Measurements from ENCODE around the gene B4GAT1.

B4GAT1 gene

DNA sequence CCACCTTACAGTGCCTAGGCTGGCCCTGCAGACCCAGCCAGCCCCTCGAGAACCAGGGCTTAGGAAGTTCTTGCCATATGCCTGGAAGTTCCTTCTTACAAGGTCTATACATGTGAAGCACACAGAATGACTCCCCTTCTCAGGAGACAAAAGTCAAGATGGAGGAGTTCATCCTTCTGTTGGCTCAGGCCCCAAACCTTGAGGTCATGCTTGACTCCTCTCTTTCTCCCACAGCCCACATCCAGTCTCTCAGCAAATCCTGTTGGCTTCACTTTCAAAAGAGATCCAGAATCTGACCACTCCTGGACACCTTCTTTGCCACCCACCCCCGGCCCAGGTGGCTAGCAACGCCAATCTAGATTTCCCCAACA is 28.8 kb downstream of the B4GAT1 start:
- peak overlapping the region; percentile 49 for H3K27ac ChIP-seq
- H3K27me3 ChIP-seq (ENCODE audit: insufficient read depth, low read depth, severe bottlenecking): no peaks in the 10 kb centered on the region
- TF ChIP-seq, protein P1, sequence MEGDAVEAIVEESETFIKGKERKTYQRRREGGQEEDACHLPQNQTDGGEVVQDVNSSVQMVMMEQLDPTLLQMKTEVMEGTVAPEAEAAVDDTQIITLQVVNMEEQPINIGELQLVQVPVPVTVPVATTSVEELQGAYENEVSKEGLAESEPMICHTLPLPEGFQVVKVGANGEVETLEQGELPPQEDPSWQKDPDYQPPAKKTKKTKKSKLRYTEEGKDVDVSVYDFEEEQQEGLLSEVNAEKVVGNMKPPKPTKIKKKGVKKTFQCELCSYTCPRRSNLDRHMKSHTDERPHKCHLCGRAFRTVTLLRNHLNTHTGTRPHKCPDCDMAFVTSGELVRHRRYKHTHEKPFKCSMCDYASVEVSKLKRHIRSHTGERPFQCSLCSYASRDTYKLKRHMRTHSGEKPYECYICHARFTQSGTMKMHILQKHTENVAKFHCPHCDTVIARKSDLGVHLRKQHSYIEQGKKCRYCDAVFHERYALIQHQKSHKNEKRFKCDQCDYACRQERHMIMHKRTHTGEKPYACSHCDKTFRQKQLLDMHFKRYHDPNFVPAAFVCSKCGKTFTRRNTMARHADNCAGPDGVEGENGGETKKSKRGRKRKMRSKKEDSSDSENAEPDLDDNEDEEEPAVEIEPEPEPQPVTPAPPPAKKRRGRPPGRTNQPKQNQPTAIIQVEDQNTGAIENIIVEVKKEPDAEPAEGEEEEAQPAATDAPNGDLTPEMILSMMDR (IDR thresholded peaks at IDR 0.05; ENCODE audit: low read depth, low read length): no peak
- DNase-seq: no peak
- no peak overlapping the region for H3K4me3 ChIP-seq (ENCODE audit: low read depth, low read length)
- H3K9me3 ChIP-seq (ENCODE audit: severe bottlenecking): peaks cover 3% of the 10 kb centered on the region
- H3K36me3 ChIP-seq: no peaks in the 10 kb centered on the region

DNA sequence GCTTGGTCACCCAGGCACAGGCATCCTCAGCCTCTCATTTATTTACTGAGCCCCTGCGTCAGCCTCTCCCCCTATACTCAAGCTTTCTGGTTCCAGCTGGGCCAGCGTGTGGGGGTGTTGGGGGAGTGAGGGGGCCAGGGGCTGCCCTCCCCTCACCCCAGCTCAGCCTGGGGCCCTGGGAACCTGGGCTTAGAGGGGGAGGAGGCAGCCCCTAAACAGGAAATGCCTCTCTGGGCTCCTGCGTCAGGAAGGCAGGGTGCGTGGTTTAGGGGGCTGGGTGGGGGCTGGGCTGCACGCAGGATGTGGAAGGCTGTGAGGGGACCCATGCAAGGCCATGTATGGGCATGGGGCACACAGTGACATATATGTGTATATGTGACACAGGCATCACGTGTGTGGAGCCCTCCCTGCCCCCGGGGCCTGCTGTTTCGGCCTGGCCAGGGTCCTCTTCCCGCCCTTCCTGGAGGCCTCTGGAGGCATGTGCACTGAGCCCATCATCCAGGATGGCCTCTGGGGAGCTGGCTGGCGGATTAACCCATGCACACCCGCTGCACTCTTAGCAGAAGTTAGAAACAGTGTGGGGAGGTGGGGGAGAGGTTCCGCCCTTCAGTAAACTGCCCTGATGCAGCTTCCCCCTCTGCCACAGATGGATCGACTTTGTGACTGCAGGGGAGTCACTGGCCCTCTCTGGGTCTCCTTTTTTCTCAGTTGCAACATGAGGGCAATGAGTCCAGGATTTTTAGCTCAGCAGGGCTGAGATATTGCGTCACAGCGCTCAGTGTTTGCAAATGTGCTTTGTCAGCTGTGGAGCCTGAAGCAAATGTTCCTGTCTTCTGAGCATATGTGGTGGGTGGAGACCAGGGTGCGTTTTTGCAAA is 29.5 kb downstream of the B4GAT1 start:
- Histone ChIP-seq H3K27me3 (ENCODE audit: insufficient read depth, low read depth, severe bottlenecking) (no peaks in the 10 kb centered on the region), H3K9me3 (ENCODE audit: severe bottlenecking) (peaks cover 3% of the 10 kb centered on the region), H3K4me3 (ENCODE audit: low read depth, low read length) (no peak overlapping the region), H3K36me3 (no peaks in the 10 kb centered on the region), H3K27ac (peak overlapping the region; percentile 49)
- peak; percentile 57 for DNase-seq
- TF ChIP-seq, protein P1 (IDR thresholded peaks at IDR 0.05; ENCODE audit: low read depth, low read length): no peak

DNA sequence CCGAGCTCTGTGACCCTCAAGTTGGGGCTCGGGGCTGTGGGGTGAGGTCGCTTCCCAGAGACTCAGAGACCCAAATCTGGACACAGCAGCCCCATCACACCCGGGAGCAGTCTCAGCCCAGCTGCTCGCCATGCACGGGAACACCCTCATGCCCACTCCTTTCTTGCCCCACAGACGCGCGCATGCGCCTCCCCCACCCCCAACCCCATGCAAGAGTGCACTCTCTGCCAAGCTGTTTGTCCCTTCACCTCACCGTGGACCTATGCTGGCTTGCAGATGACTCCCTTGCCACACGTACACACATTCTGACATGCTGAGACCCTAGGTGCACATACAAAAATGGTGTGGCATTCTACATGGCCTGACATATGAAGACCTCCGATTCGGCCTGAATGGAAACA is 30.1 kb downstream of the B4GAT1 start:
- Histone ChIP-seq H3K4me3 (ENCODE audit: low read depth, low read length) (no peak overlapping the region), H3K27ac (peak overlapping the region; percentile 49), H3K9me3 (ENCODE audit: severe bottlenecking) (peaks cover 3% of the 10 kb centered on the region), H3K36me3 (no peaks in the 10 kb centered on the region), H3K27me3 (ENCODE audit: insufficient read depth, low read depth, severe bottlenecking) (no peaks in the 10 kb centered on the region)
- DNase-seq: no peak
- TF ChIP-seq, protein P1 (IDR thresholded peaks at IDR 0.05; ENCODE audit: low read depth, low read length): no peak

DNA sequence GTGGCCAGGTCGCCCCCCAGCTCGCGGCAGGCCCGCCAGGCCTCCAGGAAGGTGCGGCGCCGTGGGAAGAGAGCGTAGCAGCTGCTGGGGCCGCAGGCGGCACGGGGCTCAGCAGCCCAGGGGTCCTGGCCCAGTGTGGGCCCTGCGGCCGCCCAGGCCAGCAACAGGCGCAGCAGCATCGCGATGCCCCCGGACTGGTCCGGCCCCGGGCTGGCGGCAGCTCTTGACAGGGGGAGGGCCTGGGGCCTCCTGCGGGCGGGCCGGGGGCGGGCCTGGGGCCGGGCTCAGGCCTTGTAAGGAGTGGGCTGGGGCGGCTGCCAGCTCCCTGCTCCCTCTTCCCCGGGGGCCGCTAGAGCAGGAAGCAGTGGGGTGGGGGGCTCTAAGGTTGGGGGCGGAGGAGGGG is 30.6 kb downstream of the B4GAT1 start, which contains the start of gene CD248:
CD248 (minus strand) TSS at position 196 of the 403 bp plus-strand sequence; CDS start at position 179, 17 bp downstream.
- H3K36me3 ChIP-seq: no peaks in the 10 kb centered on the region
- H3K27ac ChIP-seq: peak within 1 kb of the TSS; percentile 49
- DNase-seq: no peak
- no peak within 1 kb of the TSS for H3K4me3 ChIP-seq (ENCODE audit: low read depth, low read length)
- peaks cover 3% of the 10 kb centered on the region for H3K9me3 ChIP-seq (ENCODE audit: severe bottlenecking)
- TF ChIP-seq, protein P1 (IDR thresholded peaks at IDR 0.05; ENCODE audit: low read depth, low read length): no peak
- no peaks in the 10 kb centered on the region for H3K27me3 ChIP-seq (ENCODE audit: insufficient read depth, low read depth, severe bottlenecking)

DNA sequence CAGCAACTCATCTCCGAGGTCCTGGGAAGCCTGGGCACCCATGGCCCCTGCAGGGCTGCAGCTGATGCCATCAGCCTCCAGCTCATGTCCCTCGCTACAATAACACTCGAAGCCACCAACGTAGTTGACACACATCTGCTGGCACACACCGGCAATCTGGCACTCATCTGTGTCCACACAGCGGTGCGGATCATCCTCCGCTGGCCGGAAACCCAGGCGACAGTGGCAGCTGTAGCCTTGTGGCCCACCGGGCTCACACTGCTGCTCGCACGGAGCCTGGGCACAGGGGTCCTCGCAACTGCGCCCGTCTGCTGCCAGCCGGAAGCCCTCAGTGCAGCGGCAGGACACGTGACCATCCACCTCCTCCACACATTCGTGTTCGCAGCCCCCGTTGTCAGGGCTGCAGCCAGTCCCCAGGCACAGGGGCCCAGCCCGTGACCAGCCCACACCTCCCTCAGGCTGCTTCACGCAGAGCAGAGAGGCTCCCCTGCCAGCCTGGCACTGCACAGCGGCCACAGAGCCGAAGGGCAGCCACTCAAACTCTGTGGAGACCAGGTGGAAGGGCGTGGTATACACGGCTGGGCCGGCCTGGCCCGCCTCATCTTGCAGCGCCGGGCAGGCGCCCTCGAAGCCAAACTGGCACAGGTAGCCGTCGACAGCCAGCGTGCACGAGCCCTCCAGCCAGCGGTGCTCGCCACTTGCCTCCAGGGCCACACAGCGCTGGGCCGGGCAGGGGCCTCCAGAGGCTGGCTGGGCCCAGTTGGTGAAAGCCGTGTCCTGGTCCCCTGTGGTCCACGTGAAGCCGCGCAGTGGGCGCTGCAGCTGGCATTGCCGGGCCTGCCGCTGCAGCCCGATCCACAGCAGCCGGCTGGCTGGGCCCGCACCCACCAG is 31.3 kb downstream of the B4GAT1 start:
- Histone ChIP-seq H3K27ac (no peak overlapping the region), H3K36me3 (no peaks in the 10 kb centered on the region), H3K27me3 (ENCODE audit: insufficient read depth, low read depth, severe bottlenecking) (no peaks in the 10 kb centered on the region), H3K9me3 (ENCODE audit: severe bottlenecking) (peaks cover 3% of the 10 kb centered on the region), H3K4me3 (ENCODE audit: low read depth, low read length) (no peak overlapping the region)
- no peak for DNase-seq
- TF ChIP-seq, protein P1 (IDR thresholded peaks at IDR 0.05; ENCODE audit: low read depth, low read length): no peak
